Small intestine (tissue), 7 donors: ENCODE measurements around the gene IL13RA2. TPM values are rescaled to one million over a fixed set of nuclear protein-coding genes. Genes with fewer than 3 reads are reported as not detected.
A peak's percentile ranks its signal among the peaks of the same experiment; 100 is the strongest.

Source experiments
- DNase-seq, 2 donors: peaks; one replicate each; pipeline versions ENCODE4 v3.0.0 to v3.0.0-alpha.2; 2013
- FAIRE-seq: peaks from 2 replicates; lab custom pipeline; 2012; peaks lifted over from hg19 to GRCh38; lab: Jason Lieb, UNC
- H3K27ac ChIP-seq, 3 donors: one replicate each; pipeline ENCODE4 v1.5.1; 2013; ENCODE audit warnings: low read length in 2 of 3, mild to moderate bottlenecking in 2 of 3, control low read depth in 1 of 3, inconsistent platforms in 1 of 3, low read depth in 1 of 3, moderate library complexity in 1 of 3
- H3K27me3 ChIP-seq, 3 donors: one replicate each; pipeline ENCODE4 v1.6.1; 2013; ENCODE audit warnings: low read length in 3 of 3, inconsistent platforms in 1 of 3; ENCODE audit not compliant: control insufficient read depth in 3 of 3, insufficient read depth in 3 of 3
- H3K36me3 ChIP-seq, 3 donors: one replicate each; pipeline ENCODE4 v1.6.1; 2013; ENCODE audit warnings: low read length in 3 of 3, inconsistent platforms in 1 of 3, low read depth in 1 of 3, mild to moderate bottlenecking in 1 of 3, moderate library complexity in 1 of 3; ENCODE audit not compliant: control insufficient read depth in 3 of 3, insufficient read depth in 2 of 3
- H3K4me1 ChIP-seq, 3 donors: one replicate each; pipeline ENCODE4 v1.6.1; 2013; ENCODE audit warnings: low read length in 2 of 3, inconsistent platforms in 1 of 3, low read depth in 1 of 3, mild to moderate bottlenecking in 1 of 3, moderate library complexity in 1 of 3; ENCODE audit not compliant: control insufficient read depth in 3 of 3, insufficient read depth in 2 of 3
- H3K4me3 ChIP-seq, 3 donors: one replicate each; pipeline ENCODE4 v1.5.1; 2013; ENCODE audit warnings: low read length in 3 of 3, control low read depth in 1 of 3, inconsistent platforms in 1 of 3, low read depth in 1 of 3, mild to moderate bottlenecking in 1 of 3, moderate library complexity in 1 of 3
- H3K9me3 ChIP-seq, 2 donors: one replicate each; pipeline ENCODE4 v1.6.1; 2013; ENCODE audit warnings: low read depth in 1 of 2, low read length in 1 of 2; ENCODE audit not compliant: control insufficient read depth in 2 of 2, insufficient read depth in 1 of 2
- WGBS, 3 donors: extraction: QIAGEN DNeasy Blood & Tissue Kit; methylation state at CpG; one replicate each; pipeline ENCODE4 v1.1.7; 2013; 5-methylcytosine and 5-hydroxymethylcytosine counted together
- polyA plus RNA-seq, 4 donors: library from polyadenylated mRNA; stranded (reverse) in 3 of 4; unstranded in 1 of 4; fragments of 200-250 nt in 3 of 4; fragments of 120-200 nt in 1 of 4; gene quantifications; one replicate each; pipeline versions ENCODE4 v1.2.1 to v1.2.3, GENCODE V29; 2013
- donor health status: healthy with polysubstance abuse.
- donor health status: control.
- donor health status: control.
- donor health status: Bipolar disorder and iron deficiency.
- donor health status: healthy.

The IL13RA2 gene
- polyA plus RNA-seq, 4 donors: 0.06 to 0.46 TPM; not detected in 2

GRCh38 chrX:114976292-114976691 lies 41.1 kb downstream of the IL13RA2 start:
- Histone ChIP-seq H3K9me3 (no peaks in the 10 kb centered on the region), H3K27ac (no peak overlapping the region), H3K4me1 (no peaks in the 10 kb centered on the region), H3K27me3 (no peaks in the 10 kb centered on the region), H3K4me3 (no peak overlapping the region), H3K36me3 (no peaks in the 10 kb centered on the region)
- WGBS, 3 donors: 72 to 87% (median 78%) methylated on average over 2 of the region's 2 CpGs
- DNase-seq: no peak
- no peak for FAIRE-seq

GRCh38 chrX:114973013-114973412 lies 44.4 kb downstream of the IL13RA2 start:
- Histone ChIP-seq H3K27me3 (no peaks in the 10 kb centered on the region), H3K36me3 (no peaks in the 10 kb centered on the region), H3K4me1 (no peaks in the 10 kb centered on the region), H3K4me3 (no peak overlapping the region), H3K9me3 (no peaks in the 10 kb centered on the region), H3K27ac (no peak overlapping the region)
- FAIRE-seq: no peak
- no peak for DNase-seq

- FAIRE-seq: no peak
- 61 to 85% (median 66%) methylated on average over 3 of the region's 3 CpGs for WGBS, 3 donors
- no peaks in the 10 kb centered on the region for H3K27me3 ChIP-seq
These were observed 46.6 kb downstream of the IL13RA2 start for GRCh38 chrX:114970806-114971205.

GRCh38 chrX:114964374-114964773 lies 53.0 kb downstream of the IL13RA2 start:
- 53 to 69% (median 65%) methylated on average over 3 of the region's 3 CpGs for WGBS, 3 donors
- no peak for DNase-seq
- H3K27me3 ChIP-seq: no peaks in the 10 kb centered on the region
- H3K9me3 ChIP-seq: no peaks in the 10 kb centered on the region
- no peaks in the 10 kb centered on the region for H3K4me1 ChIP-seq
- no peaks in the 10 kb centered on the region for H3K36me3 ChIP-seq
- FAIRE-seq: no peak
- H3K27ac ChIP-seq: no peak overlapping the region
- H3K4me3 ChIP-seq: no peak overlapping the region

More at GRCh38 chrX:114970806-114971205, 46.6 kb downstream of the IL13RA2 start:
- Histone ChIP-seq H3K36me3 (no peaks in the 10 kb centered on the region), H3K4me3 (no peak overlapping the region), H3K9me3 (no peaks in the 10 kb centered on the region), H3K27ac (no peak overlapping the region), H3K4me1 (no peaks in the 10 kb centered on the region)
- no peak for DNase-seq

GRCh38 chrX:114962209-114962608 lies 55.2 kb downstream of the IL13RA2 start:
- no peak overlapping the region for H3K27ac ChIP-seq
- no peaks in the 10 kb centered on the region for H3K36me3 ChIP-seq
- H3K27me3 ChIP-seq: no peaks in the 10 kb centered on the region
- no peaks in the 10 kb centered on the region for H3K9me3 ChIP-seq
- DNase-seq (no peak), FAIRE-seq (no peak)
- H3K4me1 ChIP-seq: no peaks in the 10 kb centered on the region
- no peak overlapping the region for H3K4me3 ChIP-seq

GRCh38 chrX:114959729-114960128 lies 57.7 kb downstream of the IL13RA2 start:
- Histone ChIP-seq H3K36me3 (no peaks in the 10 kb centered on the region), H3K4me3 (no peak overlapping the region), H3K9me3 (no peaks in the 10 kb centered on the region), H3K4me1 (no peaks in the 10 kb centered on the region), H3K27ac (no peak overlapping the region), H3K27me3 (no peaks in the 10 kb centered on the region)
- DNase-seq (no peak), FAIRE-seq (peak; percentile 64)

Other genes starting within 250 kb of the IL13RA2 start
- not detected for gene RBMXL3, start 171.8 kb upstream of the IL13RA2 start, polyA plus RNA-seq
- gene LRCH2, start 216.5 kb upstream of the IL13RA2 start, polyA plus RNA-seq: 1 to 10 TPM in 2 of 4 donors, under 1 TPM in 1, not detected in 1; 0.54 to 1.5 (median 1.1) TPM